H4 (cell line): ENCODE results near the gene KCNAB3. TPM values are rescaled to one million over a fixed set of nuclear protein-coding genes. Genes with fewer than 3 reads are reported as not detected.

Experiments used
- DNase-seq: peaks from one replicate; pipeline ENCODE4 v3.0.0-alpha.2; 2015; ENCODE audit warnings: low spot score
- total RNA-seq: library from RNA; depleted of rRNA; stranded (reverse); fragments of >200 nt; shearing (Covaris generic); gene quantifications from 2 replicates; pipeline ENCODE4 v1.2.3, GENCODE V29; 2014

The KCNAB3 gene
- total RNA-seq, 1 experiment from 2014 or later = 0.21 TPM

GRCh38 chr17:7940743-7941142, 11.1 kb upstream of the KCNAB3 start:
- no peak for DNase-seq

DNA sequence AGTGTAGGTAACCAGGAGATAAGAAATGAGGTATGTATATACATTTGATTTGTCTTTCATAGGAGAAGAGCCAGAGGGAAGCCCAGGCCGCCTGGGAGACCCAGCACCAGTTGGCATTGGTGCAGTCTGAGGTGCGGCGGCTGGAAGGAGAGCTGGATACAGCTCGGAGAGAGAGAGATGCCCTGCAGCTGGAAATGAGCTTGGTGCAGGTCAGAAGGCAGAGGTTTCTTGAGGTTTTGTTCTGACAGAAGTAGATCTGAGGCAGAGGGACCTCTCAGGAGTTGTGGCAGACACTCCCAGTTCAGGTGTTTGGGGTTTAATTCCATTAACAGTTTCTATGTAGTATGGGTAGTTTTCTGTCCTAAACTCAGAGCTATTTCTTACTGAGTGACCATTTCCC, 10.4 kb upstream of the KCNAB3 start:
- no peak for DNase-seq

DNA sequence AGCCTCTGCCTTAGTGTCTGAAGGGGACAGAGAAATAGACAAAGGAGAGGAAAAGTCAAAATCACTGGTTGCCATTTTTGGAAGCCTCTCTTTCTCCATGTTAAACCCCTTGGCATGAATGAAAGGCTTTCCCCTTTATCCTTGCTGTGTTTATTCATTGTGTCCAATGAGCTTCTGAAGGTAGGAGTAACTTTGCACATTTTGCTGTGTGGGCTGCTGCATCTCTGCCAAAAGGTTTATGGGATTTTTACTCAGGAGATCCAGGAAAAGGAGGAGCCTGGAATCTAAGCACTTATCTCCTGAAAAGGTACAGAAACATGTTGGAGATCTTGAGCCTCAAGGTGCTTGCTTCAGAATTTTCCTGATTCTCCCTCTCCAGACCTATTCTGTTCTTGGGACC, 6.2 kb upstream of the KCNAB3 start:
- DNase-seq = no peak

- DNase-seq = peak; percentile 17
Observed at GRCh38 chr17:7932949-7933348, 3.3 kb upstream of the KCNAB3 start.

GRCh38 chr17:7932483-7932891, 2.8 kb upstream of the KCNAB3 start:
- DNase-seq = no peak

DNA sequence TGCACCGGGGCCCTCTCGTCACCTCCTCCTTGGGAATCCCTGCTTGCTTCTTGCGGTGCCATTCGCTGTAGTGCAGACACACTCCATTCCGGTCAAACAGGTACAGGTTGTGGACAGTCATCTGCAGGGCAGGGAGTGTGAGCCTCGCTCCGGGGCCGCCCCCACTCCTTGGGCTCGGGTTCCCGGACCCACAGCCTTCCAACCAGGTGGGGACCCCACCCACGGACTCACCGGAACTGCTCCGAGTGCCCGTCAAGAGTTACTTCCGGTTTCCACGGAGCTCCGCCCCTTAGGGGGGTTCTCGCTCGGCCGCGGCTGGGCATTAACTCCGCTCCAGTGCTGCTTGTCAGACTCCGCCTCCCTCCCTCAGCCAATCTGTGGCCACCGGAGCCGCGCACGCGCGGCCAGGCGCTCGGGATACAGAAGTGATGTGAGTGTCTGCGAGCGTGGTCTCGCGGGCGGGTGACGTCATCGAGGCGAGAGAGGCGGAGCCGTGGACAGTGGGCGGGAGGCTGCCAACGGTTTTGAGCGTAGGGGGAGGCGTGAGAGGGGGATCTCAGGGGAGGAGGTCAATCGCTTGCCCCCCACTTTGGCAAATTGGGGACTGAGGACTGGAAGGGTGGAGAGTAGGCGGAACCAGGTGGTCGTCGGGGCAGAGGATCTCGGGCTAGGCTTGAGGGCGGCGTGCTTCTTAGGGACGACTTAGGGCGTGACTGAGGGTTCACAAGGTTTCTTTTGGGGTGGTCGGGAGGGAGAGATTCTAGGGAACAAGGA, 2.2 kb upstream of the KCNAB3 start, which contains the start of the genes CNTROB and TRAPPC1:
Gene CNTROB, plus strand, starts transcription at position 498 of the 774 bp plus-strand sequence. CDS start 874 bp downstream, outside the sequence.
Gene TRAPPC1, minus strand, starts transcription at position 238 of the 774 bp plus-strand sequence. Its CDS starts 117 bp downstream, at position 121.
- DNase-seq = peak; percentile 93

DNA sequence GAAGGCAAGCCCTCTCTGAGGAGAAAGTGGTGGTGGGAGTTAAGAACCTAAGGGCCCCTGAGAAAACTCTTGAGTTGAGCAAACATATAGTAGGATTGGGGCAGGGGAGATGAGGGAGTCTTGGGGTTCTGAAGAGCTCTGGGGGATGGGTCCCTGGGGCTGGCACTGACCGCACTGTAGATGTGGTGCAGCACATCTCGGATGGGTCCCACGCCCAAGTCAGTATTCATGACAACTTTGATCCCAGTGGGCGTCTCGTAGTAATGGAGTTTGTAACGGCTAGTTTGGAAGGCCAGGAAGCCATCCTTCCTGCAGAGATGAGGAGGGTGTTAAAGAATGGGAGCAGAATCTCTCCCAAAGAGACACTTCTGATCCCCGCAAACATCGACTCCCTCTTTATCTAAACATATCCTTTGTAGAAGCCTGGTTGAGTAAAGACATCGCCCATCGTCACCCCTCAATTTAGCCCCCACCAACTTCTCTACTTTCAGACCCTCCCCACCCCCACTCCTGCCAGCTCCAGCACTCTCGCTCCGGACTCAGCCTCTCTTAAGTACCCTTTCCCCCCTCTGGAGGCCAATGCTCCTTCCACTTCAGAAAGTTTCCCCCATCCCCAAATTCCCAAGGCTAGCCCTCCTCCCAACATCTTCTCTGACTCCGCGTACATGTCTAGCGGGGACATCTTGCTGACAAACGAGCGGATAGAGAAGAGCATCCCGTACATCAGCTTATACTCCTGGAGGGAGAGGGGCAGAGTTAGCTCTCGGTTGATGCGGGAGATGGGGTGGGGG, 1.4 kb upstream of the KCNAB3 start:
- no peak for DNase-seq

- DNase-seq = no peak
Observed at GRCh38 chr17:7927596-7927995, 2.1 kb downstream of the KCNAB3 start.

GRCh38 chr17:7922845-7923628, 6.6 kb downstream of the KCNAB3 start:
- no peak for DNase-seq

DNA sequence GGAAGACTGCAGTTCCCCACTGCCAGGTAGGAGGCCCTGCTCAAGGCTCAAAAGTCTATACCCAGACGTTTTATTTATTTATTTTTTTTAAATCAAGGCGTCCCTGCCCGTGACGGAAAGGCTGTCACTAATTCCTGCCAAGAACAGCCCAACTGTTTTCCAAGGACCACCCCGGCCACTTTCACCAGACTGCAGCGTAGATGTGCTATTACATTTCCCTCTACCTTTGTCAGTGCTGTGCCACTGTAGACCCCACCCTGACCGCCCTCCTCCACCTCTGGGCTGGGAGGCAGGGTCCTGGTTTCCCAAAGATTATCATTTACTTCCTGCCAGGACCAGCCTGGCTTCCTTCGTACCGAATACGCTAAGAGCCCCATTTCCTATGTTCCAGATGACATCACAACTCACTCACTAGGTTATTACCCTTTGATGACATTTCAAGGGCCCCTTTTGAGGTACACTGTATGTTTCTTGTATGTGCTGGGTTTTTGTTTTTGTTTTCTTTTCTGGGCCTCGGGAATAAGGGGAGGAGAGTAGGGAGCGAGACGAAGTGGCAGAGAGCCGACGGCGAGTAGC, 7.3 kb downstream of the KCNAB3 start:
- DNase-seq = no peak

DNA sequence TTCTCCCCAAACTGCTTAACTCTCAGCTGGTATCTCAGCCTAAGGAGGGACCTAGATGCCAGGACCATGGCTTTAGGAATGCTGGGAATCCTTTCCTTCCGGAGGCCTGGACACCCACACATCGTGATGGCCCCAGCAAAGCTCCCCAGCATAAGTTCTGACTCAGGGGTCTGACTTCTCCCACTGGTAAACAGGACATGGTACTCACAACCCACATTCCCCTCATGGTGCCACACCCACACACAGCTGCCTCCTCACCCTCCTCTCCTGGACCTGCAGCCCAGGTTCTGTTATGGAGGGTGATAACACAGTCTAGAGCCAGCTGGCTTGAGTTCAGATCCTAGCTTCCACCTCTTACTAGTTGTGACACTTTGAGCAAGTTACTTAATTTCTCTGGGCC, 12.8 kb downstream of the KCNAB3 start:
- DNase-seq = no peak

- DNase-seq = no peak
Observed at GRCh38 chr17:7916385-7916682, 13.3 kb downstream of the KCNAB3 start.

DNA sequence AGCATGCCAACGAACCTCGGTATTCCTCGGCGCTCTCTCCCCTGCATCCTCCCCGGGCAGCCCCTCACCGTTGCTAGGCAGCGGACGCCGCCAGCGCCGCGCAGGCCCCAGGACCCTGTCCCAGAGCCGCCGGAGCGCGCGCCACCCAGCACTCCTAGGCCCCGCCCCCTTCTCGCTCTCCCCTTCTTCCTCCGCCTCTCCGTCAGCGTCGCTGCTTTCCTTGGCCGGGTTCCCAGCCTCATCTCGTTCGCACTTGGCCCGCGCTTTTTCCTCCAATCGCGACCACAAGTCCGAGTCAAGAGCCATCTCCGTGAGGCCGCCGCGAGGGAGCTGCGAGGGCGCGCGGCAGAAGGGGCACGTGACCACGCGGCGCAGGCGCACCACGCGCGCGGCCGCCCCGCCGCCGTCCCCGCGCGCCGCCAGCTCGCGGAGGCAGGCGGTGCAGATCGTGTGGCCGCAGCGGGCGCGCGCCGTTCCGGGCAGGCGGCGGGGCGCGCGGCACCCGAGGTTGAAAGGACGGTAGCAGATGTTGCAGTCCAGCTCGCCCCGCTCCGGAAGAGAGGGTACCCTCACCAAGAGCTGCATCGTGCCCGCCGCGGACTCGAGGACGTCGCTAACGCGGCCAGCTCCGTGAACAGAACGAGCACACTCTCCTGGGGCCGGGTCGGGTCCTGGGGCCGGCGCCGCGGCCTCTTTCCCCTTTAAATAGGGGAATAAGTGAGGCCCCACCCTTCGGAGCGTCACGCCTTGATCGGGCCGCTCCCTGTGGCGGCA, 13.9 kb downstream of the KCNAB3 start, which contains the start of gene RNF227:
Gene RNF227, minus strand, starts transcription at position 679 of the 774 bp plus-strand sequence. Its CDS starts 94 bp downstream, at position 585.
- peak; percentile 91 for DNase-seq

DNA sequence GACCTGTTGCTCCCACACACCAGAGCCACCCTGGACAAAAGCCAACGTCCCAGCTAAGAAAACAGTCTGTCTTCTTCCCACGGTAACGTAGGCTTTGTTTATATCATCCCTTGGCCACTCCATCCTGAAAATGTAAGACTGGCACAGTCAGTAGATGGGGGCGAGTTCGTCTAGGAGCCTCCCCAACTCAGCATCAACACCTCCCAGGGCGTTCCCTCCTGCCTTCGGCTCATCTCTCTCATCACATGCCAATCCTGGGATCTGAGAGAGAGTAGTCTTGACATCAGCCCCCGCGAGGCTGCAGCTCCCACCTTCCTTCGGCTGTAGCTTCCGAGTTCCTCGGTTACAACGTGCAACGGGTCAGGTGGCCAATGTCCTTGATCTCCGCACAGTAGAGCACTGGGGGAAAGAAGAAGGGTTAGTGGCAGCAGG, 14.5 kb downstream of the KCNAB3 start:
- peak; percentile 9 for DNase-seq

- DNase-seq = peak; percentile 54
Observed at GRCh38 chr17:7912927-7913524, 16.6 kb downstream of the KCNAB3 start.

DNA sequence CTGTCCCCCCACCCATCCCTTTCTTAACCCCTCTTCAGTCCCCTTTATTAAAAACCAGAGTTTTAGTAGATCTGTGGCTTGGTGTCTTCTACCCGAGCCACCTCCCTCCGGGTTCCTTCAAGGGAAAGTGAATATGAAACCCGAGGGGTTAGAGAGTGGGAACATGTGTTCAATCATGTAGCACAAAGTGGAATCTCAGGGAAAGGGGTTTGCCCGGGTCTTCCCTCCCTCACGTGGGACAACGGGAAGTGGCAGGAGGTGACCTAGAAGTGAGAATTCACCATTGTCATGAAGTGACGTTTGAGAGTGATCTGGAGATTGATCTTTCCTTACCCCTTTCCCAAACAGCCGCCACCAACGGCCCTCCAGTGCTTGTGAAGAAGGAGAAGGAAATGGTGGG, 18.5 kb downstream of the KCNAB3 start:
- DNase-seq = no peak

GRCh38 chr17:7910711-7911110, 18.9 kb downstream of the KCNAB3 start:
- DNase-seq = no peak

DNA sequence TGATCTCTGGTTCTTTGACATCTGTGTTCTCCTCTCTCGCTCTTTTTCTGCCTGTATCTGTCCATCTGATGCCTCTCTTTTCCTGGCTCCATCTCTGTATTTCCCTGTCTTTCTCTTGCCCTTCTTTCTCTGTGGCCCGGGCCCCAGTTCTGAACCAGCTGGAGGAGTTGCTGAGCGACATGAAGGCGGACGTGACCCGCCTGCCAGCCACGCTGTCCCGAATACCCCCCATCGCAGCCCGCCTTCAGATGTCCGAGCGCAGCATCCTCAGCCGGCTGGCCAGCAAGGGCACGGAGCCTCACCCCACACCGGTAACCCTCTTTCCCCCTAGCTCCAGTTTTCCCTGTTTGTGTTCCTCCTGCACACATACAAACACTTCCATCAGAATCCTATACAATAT, 19.4 kb downstream of the KCNAB3 start:
- no peak for DNase-seq

DNA sequence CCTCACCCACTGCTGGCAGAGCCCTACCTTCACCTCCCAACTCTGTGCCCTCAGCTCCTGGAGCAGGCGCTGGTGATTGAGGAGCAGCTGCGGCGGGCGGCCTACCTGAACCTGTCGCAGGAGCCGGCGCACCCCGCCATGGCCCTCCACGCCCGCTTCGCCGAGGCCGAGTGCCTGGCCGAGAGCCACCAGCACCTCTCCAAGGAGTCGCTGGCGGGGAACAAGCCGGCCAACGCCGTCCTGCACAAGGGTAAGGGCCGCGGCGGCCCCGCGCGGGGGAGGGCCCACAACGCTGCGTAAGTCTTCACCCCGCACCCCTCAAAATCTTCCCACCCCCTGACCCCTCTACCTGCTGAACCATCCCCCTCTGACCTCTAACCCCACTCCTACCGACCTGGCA, 20.6 kb downstream of the KCNAB3 start:
- no peak for DNase-seq
